22Rv1 (cell line): ENCODE data around the gene LYPD5.

Source experiments
- H3K27ac ChIP-seq: fragments of 450-650 bp; 2 replicates; pipeline ENCODE4 v1.5.1; 2017
- CTCF ChIP-seq: fragments of 450-650 bp; IDR thresholded peaks from 2 replicates; pipeline ENCODE4 v1.5.1; 2017; ENCODE audit warnings: mild to moderate bottlenecking
- ZFX ChIP-seq: fragments of 450-650 bp; IDR thresholded peaks from 2 replicates; pipeline ENCODE4 v1.6.1; 2017; ENCODE audit warnings: antibody characterized with exemption, borderline replicate concordance

Gene LYPD5

GRCh38 chr19:43759515-43759914, 42.7 kb downstream of the LYPD5 start:
- H3K27ac ChIP-seq = no peak overlapping the region
- TF ChIP-seq CTCF (no peak), ZFX (no peak)

- H3K27ac ChIP-seq = peak overlapping the region; percentile 98
- TF ChIP-seq ZFX = no peak
- TF ChIP-seq CTCF = no peak
These were observed 46.9 kb downstream of the LYPD5 start for GRCh38 chr19:43755256-43755801.

GRCh38 chr19:43754503-43755255, 47.6 kb downstream of the LYPD5 start, which contains the start of gene SMG9:
Gene SMG9 (minus strand): TSS chr19:43754962. CDS start chr19:43750741, 4,221 bp downstream.
- TF ChIP-seq ZFX = no peak
- no peak for TF ChIP-seq CTCF
- peak within 1 kb of the TSS; percentile 98 for H3K27ac ChIP-seq

- TF ChIP-seq ZFX = no peak
- no peak for TF ChIP-seq CTCF
- peak overlapping the region; percentile 98 for H3K27ac ChIP-seq
These were observed 48.1 kb downstream of the LYPD5 start for GRCh38 chr19:43754253-43754502.

GRCh38 chr19:43752287-43752875, 49.9 kb downstream of the LYPD5 start:
- H3K27ac ChIP-seq = no peak overlapping the region; the same call in 1 of the 2 replicates
- no peak for TF ChIP-seq CTCF
- no peak for TF ChIP-seq ZFX

- no peak for TF ChIP-seq CTCF
- TF ChIP-seq ZFX = no peak
- no peak overlapping the region for H3K27ac ChIP-seq
These were observed 50.6 kb downstream of the LYPD5 start for GRCh38 chr19:43751466-43752220.
